BE2C (cell line): ENCODE results near the gene FARS2.

ENCODE experiments used
- DNase-seq: peaks from one replicate; pipeline ENCODE4 v3.0.0-alpha.2; 2020
- H3K27me3 ChIP-seq: fragments of 250-450 bp; sonication (Bioruptor Pico); 2 replicates; pipeline ENCODE4 v1.5.1; 2020; ENCODE audit warnings: mild to moderate bottlenecking
- H3K36me3 ChIP-seq: fragments of 250-450 bp; sonication (Bioruptor Pico); 2 replicates; pipeline ENCODE4 v1.5.1; 2020; ENCODE audit warnings: mild to moderate bottlenecking
- H3K4me1 ChIP-seq: fragments of 250-450 bp; sonication (Bioruptor Pico); 2 replicates; pipeline ENCODE4 v1.5.1; 2020
- H3K4me3 ChIP-seq: 2 replicates; pipeline ENCODE4 v1.5.1; 2011; ENCODE audit warnings: low read depth, low read length
- H3K9me3 ChIP-seq: fragments of 250-450 bp; sonication (Bioruptor Pico); 2 replicates; pipeline ENCODE4 v1.5.1; 2020
- TF ChIP-seq, protein P1 (sequence below): IDR thresholded peaks from 2 replicates; pipeline ENCODE4 v1.5.1; 2012; ENCODE audit warnings: mild to moderate bottlenecking, low read depth, low read length

The FARS2 gene

DNA sequence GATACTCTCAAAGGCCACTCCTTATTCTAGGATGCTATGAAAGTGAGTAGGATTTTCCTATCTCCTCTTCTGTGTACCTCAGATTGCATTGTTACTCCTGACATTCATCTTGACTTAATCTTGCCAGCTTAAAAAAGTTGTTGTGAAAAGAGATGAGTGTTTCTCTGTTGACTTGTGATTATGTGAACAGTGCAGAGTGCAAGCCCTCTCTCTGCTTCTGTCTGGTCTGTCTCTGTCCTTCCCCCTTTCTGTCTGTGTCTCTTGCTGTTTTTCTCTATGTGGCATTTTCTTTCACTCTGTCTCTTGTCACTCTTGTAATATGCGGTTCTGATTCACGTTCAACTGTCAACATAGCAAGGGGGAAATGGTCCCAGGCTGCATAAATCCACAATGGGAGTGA lies 306.6 kb downstream of the FARS2 start:
- Histone ChIP-seq H3K36me3 (no peaks in the 10 kb centered on the region), H3K4me1 (no peaks in the 10 kb centered on the region), H3K4me3 (no peak overlapping the region), H3K9me3 (no peaks in the 10 kb centered on the region), H3K27me3 (no peaks in the 10 kb centered on the region)
- TF ChIP-seq, protein P1, sequence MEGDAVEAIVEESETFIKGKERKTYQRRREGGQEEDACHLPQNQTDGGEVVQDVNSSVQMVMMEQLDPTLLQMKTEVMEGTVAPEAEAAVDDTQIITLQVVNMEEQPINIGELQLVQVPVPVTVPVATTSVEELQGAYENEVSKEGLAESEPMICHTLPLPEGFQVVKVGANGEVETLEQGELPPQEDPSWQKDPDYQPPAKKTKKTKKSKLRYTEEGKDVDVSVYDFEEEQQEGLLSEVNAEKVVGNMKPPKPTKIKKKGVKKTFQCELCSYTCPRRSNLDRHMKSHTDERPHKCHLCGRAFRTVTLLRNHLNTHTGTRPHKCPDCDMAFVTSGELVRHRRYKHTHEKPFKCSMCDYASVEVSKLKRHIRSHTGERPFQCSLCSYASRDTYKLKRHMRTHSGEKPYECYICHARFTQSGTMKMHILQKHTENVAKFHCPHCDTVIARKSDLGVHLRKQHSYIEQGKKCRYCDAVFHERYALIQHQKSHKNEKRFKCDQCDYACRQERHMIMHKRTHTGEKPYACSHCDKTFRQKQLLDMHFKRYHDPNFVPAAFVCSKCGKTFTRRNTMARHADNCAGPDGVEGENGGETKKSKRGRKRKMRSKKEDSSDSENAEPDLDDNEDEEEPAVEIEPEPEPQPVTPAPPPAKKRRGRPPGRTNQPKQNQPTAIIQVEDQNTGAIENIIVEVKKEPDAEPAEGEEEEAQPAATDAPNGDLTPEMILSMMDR, result no peak
- no peak for DNase-seq

DNA sequence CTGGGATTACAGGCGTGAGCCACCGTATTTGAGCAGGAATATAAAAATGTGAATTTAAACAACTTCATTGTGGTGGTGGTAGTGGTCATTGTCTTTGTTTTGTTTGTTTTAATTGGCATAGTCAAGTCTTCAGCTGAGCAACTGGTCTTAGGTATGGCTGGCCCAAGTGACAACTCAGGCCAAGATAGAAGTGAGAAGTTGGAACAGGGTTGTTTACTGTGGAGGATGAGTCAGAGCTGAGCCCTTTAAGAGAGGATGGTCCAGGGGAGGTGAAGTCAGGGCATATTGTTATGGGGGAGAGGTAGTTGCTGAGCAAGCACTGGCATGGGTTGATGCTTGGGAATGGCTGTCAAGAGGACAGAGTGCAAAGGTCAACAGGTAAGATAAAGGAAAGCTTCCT lies 308.2 kb downstream of the FARS2 start:
- H3K4me1 ChIP-seq, result no peaks in the 10 kb centered on the region
- no peaks in the 10 kb centered on the region for H3K36me3 ChIP-seq
- no peak overlapping the region for H3K4me3 ChIP-seq
- DNase-seq, result no peak
- H3K9me3 ChIP-seq, result no peaks in the 10 kb centered on the region
- H3K27me3 ChIP-seq, result no peaks in the 10 kb centered on the region
- TF ChIP-seq, protein P1, result no peak

DNA sequence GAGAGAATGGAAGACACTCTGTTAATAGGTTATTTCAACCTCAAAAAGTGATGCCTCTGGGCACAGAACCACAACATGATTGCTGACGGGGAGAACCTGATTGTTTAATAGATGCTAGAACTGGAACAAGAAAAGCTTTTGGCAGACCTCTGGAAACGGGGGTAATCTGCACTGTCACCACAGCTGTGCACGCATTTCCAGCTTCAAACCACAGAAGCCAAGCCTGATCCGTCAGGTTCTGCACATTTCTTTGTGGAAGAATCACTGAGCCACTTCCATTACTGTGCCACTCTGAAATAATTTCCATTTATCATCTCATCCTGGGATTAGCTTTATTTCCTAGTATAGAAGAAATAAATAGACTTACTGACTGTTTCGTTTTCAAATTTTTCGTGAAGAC lies 309.3 kb downstream of the FARS2 start:
- Histone ChIP-seq H3K4me1 (no peaks in the 10 kb centered on the region), H3K36me3 (no peaks in the 10 kb centered on the region), H3K27me3 (no peaks in the 10 kb centered on the region), H3K4me3 (no peak overlapping the region), H3K9me3 (no peaks in the 10 kb centered on the region)
- no peak for DNase-seq
- TF ChIP-seq, protein P1, result no peak

GRCh38 chr6:5580736-5581581 lies 319.6 kb downstream of the FARS2 start:
- DNase-seq, result no peak
- no peaks in the 10 kb centered on the region for H3K9me3 ChIP-seq
- H3K4me1 ChIP-seq, result no peaks in the 10 kb centered on the region
- H3K4me3 ChIP-seq, result no peak overlapping the region
- no peaks in the 10 kb centered on the region for H3K27me3 ChIP-seq
- no peaks in the 10 kb centered on the region for H3K36me3 ChIP-seq
- TF ChIP-seq, protein P1, result no peak

DNA sequence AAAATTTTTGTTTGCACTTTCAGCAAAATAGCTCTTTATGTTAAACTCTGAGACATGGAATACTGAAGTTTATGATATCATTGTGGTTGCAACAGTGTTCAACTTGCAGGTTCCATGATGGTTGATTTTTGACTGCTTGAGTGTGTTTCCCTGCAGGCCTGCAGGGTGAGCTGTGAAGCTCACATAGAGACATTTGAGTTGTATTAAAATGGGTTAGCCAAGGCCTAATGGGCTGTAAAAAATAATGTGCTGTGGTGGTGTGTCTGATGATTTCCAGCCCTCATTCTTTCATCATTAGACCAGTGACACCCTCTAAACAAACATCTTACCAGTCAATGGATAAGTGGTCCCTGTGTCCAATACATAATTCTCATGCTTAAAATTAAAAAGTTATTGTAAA lies 321.4 kb downstream of the FARS2 start:
- Histone ChIP-seq H3K9me3 (no peaks in the 10 kb centered on the region), H3K4me1 (no peaks in the 10 kb centered on the region), H3K36me3 (no peaks in the 10 kb centered on the region), H3K4me3 (no peak overlapping the region), H3K27me3 (no peaks in the 10 kb centered on the region)
- TF ChIP-seq, protein P1, result peak; percentile 31
- no peak for DNase-seq

DNA sequence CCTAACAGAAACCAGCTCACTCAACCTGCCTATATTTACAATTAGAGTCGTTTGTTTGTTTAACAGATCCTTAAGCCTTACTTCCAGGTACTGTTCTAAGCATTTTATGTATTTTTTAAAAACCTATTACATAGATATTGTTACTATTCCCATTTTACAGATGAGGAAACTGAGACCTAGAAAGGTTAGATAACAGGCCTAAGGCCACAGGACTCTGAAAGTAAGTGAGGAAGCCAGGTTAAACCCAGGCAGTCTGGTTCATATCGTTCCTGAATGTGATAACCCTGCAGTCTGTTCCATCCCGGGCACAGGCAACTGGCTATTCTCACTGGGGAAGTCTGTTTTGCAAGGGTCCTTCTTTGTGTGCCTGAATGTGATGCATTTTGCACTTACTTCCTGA lies 322.2 kb downstream of the FARS2 start:
- H3K36me3 ChIP-seq, result no peaks in the 10 kb centered on the region
- DNase-seq, result no peak
- H3K27me3 ChIP-seq, result no peaks in the 10 kb centered on the region
- TF ChIP-seq, protein P1, result no peak
- no peak overlapping the region for H3K4me3 ChIP-seq
- no peaks in the 10 kb centered on the region for H3K9me3 ChIP-seq
- no peaks in the 10 kb centered on the region for H3K4me1 ChIP-seq
